Lung microvascular endothelial cell (primary cell): ENCODE measurements around the gene PEX5L. TPM values are rescaled to one million over a fixed set of nuclear protein-coding genes. Genes with fewer than 3 reads are reported as not detected.
"Not testable (repeated sequence)": the region's sequence is repeated elsewhere in the genome, so short reads cannot be mapped to it uniquely, and the experiment has no call there.

Experiments used
- DNase-seq, 2 donors: peaks; one replicate each; pipeline versions ENCODE4 v3.0.0 to v3.0.0-alpha.2; 2010; ENCODE audit warnings: low read depth in 2 of 2
- total RNA-seq: library from RNA; depleted of rRNA; stranded (reverse); fragments of >200 nt; gene quantifications from 2 replicates; pipeline ENCODE4 v1.2.1, GENCODE V29; 2014

The PEX5L gene
- total RNA-seq: not detected in 2 replicates

- peak; percentile 55 to 64 for DNase-seq
These were observed at the start of gene PEX5L for GRCh38 chr3:180036671-180037455. TSS of gene PEX5L (minus strand) at chr3:180036937. CDS start at chr3:180036599, 338 bp downstream.

GRCh38 chr3:180085122-180085710 is 48.5 kb upstream of the PEX5L start:
- no peak for DNase-seq

GRCh38 chr3:180082699-180083098 is 46.0 kb upstream of the PEX5L start:
- no peak for DNase-seq

- no peak for DNase-seq
These were observed 41.9 kb upstream of the PEX5L start for GRCh38 chr3:180078592-180078991.

GRCh38 chr3:180073561-180073960 is 36.8 kb upstream of the PEX5L start:
- no peak for DNase-seq

GRCh38 chr3:180072786-180073185 is 36.0 kb upstream of the PEX5L start:
- DNase-seq: no peak

- DNase-seq: no peak
These were observed 34.2 kb upstream of the PEX5L start for GRCh38 chr3:180070925-180071324.

GRCh38 chr3:180068023-180068422 is 31.3 kb upstream of the PEX5L start:
- DNase-seq: no peak

- DNase-seq: no peak
These were observed 29.9 kb upstream of the PEX5L start for GRCh38 chr3:180066598-180066997.

GRCh38 chr3:180063783-180064182 is 27.0 kb upstream of the PEX5L start:
- DNase-seq: no peak

GRCh38 chr3:180062771-180063170 is 26.0 kb upstream of the PEX5L start:
- DNase-seq: no peak

- DNase-seq: no peak
These were observed 22.6 kb upstream of the PEX5L start for GRCh38 chr3:180059356-180059755.

GRCh38 chr3:180058238-180058637 is 21.5 kb upstream of the PEX5L start:
- no peak for DNase-seq

GRCh38 chr3:180055656-180056055 is 18.9 kb upstream of the PEX5L start:
- not testable (repeated sequence) for DNase-seq

- no peak for DNase-seq
These were observed 12.7 kb upstream of the PEX5L start for GRCh38 chr3:180049391-180049790.

- no peak for DNase-seq
These were observed 12.1 kb upstream of the PEX5L start for GRCh38 chr3:180048840-180049239.

GRCh38 chr3:180048103-180048502 is 11.4 kb upstream of the PEX5L start:
- DNase-seq: no peak

GRCh38 chr3:180040966-180041365 is 4.2 kb upstream of the PEX5L start:
- DNase-seq: no peak

- DNase-seq: no peak
These were observed 556 bp downstream of the PEX5L start for GRCh38 chr3:180036092-180036670.

GRCh38 chr3:180026997-180027396 is 9.7 kb downstream of the PEX5L start:
- DNase-seq: no peak

GRCh38 chr3:180018543-180018942 is 18.2 kb downstream of the PEX5L start:
- DNase-seq: no peak

GRCh38 chr3:180017846-180018245 is 18.9 kb downstream of the PEX5L start:
- DNase-seq: no peak

GRCh38 chr3:180011927-180012326 is 24.8 kb downstream of the PEX5L start:
- DNase-seq: no peak
